22Rv1 (cell line): ENCODE measurements around the gene GRIK5.

Experiments used
- H3K27ac ChIP-seq: fragments of 450-650 bp; 2 replicates; pipeline ENCODE4 v1.5.1; 2017
- ZFX ChIP-seq: fragments of 450-650 bp; IDR thresholded peaks from 2 replicates; pipeline ENCODE4 v1.6.1; 2017; ENCODE audit warnings: antibody characterized with exemption, borderline replicate concordance
- TF ChIP-seq, protein P1 (sequence below): fragments of 450-650 bp; IDR thresholded peaks from 2 replicates; pipeline ENCODE4 v1.5.1; 2017; ENCODE audit warnings: mild to moderate bottlenecking

GRIK5 gene

DNA sequence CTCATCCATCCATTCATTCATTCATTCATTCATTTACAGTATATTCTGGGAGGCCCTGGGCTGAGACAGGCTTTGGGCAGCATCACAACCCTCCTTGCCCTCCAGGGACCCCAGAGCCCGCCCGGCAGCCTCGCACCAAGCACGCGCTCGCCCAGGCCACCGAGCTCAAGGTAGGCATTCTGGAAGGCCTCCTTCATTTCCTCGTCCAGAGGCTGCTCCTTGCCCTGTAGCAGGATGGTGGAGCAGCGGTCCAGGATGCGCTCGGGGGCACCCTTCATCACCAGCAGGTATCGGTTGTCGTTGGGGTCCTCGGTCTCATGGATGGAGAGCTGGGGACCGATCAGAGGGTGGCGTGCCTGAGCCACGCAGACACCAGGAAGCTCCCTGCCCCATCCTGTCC is 91.5 kb downstream of the GRIK5 start:
- TF ChIP-seq, protein P1, sequence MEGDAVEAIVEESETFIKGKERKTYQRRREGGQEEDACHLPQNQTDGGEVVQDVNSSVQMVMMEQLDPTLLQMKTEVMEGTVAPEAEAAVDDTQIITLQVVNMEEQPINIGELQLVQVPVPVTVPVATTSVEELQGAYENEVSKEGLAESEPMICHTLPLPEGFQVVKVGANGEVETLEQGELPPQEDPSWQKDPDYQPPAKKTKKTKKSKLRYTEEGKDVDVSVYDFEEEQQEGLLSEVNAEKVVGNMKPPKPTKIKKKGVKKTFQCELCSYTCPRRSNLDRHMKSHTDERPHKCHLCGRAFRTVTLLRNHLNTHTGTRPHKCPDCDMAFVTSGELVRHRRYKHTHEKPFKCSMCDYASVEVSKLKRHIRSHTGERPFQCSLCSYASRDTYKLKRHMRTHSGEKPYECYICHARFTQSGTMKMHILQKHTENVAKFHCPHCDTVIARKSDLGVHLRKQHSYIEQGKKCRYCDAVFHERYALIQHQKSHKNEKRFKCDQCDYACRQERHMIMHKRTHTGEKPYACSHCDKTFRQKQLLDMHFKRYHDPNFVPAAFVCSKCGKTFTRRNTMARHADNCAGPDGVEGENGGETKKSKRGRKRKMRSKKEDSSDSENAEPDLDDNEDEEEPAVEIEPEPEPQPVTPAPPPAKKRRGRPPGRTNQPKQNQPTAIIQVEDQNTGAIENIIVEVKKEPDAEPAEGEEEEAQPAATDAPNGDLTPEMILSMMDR, result no peak
- TF ChIP-seq ZFX, result no peak

DNA sequence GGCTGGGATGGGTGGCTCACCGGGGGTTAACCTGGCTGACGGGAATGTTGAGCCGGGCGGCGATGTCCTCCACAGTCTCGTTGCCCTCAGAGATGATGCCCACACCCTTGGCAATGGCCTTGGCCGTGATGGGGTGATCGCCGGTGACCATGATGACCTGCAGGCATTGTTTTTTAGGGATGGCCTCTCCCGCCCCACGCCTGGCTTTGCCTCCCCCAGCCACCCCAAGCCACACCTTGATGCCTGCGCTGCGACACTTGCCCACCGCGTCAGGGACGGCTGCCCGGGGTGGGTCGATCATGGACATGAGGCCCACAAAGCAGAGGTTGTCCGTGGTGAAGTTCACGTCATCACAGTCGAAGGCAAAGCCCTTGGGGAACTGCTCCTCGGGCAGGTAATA is 92.1 kb downstream of the GRIK5 start:
- TF ChIP-seq, protein P1, result no peak
- TF ChIP-seq ZFX, result no peak
- no peak overlapping the region for H3K27ac ChIP-seq

More for the DNA sequence above, 91.5 kb downstream of the GRIK5 start:
- H3K27ac ChIP-seq, result no peak overlapping the region

DNA sequence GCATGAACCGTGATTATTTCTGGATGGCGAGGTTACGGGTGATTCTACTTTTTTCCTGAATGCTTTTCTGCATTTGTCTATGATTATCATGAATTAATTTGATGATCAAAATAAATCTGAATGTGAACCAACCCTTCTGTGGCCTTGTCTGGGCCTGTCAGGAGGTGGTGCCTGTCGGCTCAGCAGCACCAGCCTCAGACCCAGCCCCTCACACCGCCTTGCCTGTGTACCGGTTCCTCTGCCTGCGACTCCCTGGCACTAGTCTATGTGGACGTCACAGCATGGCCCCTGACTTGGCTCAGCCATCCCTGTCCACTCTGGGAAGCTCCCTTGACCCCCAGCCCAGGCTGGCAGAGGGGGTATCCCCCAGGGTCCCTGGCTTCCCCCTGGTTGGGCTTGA is 95.4 kb downstream of the GRIK5 start:
- TF ChIP-seq, protein P1, result no peak
- TF ChIP-seq ZFX, result no peak
- H3K27ac ChIP-seq, result no peak overlapping the region

DNA sequence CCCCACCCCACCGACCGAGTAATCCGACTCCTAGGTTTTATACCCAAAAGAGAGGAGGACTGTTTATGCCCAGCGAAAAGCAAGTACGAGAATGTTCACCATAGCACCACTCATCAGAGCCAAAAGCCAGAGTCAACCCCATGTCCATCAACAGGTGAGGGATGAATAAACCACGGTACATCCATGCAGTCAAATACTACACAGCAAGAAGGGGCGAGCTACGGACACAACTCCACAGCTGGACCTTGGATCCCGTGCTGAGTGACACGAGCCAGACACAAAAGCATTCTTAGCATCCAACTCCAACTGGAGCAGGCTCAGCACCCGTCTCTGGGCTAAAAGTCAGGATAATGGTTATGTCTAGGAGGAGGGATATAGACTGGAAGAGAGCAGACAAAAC is 98.6 kb downstream of the GRIK5 start:
- H3K27ac ChIP-seq, result no peak overlapping the region
- no peak for TF ChIP-seq ZFX
- TF ChIP-seq, protein P1, result no peak

DNA sequence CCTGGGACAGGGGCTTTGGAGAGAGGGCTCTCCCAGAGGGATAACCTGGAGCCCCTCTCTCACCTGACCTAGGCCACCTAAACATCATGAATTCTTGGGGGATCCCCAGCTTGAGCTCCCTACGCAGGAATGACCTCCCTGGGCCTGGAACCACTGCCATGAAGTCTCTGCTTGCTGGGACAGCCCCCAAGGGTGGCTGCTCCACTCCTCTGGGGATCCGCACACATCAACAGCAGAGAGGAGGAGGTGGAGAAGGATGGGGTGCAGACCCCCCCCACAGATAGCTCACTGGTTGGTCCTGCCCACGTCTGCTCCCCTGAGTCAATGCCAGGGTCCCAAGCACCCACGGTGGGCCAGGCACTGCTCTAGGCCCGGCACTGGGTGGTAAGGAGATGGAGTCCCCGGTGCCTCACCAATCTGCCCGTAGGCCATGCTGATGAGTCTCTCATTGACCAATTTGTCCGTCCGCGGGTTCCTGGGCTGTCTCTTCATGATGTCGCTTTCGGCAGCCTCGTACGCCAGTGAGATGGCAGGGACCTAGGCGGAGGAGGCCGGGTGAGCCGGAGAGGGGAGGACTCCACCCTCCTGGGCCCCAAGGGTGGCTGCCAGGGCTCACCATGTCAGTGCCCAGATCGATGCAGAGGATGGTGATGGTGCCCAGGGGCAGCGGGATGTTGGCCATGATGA is 100.1 kb downstream of the GRIK5 start:
- no peak overlapping the region for H3K27ac ChIP-seq
- TF ChIP-seq, protein P1, result no peak
- no peak for TF ChIP-seq ZFX

DNA sequence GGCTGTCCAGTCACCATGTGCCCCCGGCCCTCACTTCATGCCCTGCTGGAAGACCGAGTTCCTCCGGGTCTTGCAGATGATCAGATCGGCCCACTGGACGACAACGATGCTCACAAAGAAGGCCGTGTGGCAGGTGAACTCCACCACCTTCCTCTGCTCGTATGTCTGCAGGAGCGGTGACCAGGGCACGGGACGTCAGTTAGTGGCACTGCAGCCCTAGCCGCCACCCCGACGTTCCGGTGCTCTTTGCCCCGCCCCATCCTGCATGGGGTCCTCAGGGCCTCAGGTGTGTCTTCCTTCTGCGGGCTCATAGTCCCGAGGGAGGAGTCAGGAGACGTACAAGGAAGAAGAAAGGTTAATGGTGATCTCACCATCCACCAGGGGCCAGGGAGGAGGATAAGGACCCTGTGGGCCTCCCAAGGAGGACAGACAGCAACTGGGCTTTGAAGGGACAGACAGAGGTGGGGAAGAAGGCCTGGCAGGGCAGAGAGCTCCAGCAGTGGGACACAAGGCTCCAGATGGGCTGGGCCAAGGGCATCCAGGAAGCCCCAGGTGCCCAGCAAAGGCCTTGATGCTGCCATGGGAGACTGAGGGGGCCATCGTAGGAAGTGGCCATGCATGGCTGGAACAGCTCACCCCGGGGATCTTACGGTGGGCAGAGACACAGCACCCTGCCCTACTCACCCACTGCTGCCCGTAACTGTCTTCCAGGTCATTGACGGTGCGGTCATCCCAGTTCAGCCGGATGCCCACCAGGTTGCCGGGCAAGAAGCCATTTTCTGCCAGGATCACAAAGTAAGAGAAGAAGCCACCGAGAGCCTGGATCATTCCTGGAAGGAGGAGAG is 101.0 kb downstream of the GRIK5 start:
- no peak overlapping the region for H3K27ac ChIP-seq

More for the DNA sequence above, 101.0 kb downstream of the GRIK5 start:
- no peak for TF ChIP-seq ZFX
- TF ChIP-seq, protein P1, result no peak
